Nephron progenitor cell (in vitro differentiated cells): Measurements from ENCODE around the gene ELP5.

Experiments
- DNase-seq: peaks from one replicate; pipeline ENCODE4 v3.0.0; 2021
- H3K27ac Mint-ChIP-seq: 2 replicates; pipeline ENCODE4 v1.8.0; 2021; ENCODE audit warnings: mild to moderate bottlenecking, moderate library complexity, mixed read lengths
- H3K27me3 Mint-ChIP-seq: 2 replicates; pipeline ENCODE4 v1.8.0; 2021; ENCODE audit warnings: mild to moderate bottlenecking, low read depth, mixed read lengths; ENCODE audit not compliant: poor library complexity
- H3K36me3 Mint-ChIP-seq: 2 replicates; pipeline ENCODE4 v1.8.0; 2021; ENCODE audit warnings: low read depth, mixed read lengths
- H3K4me1 Mint-ChIP-seq: 2 replicates; pipeline ENCODE4 v1.8.0; 2021; ENCODE audit warnings: mixed read lengths
- H3K4me3 Mint-ChIP-seq: 2 replicates; pipeline ENCODE4 v1.8.0; 2021; ENCODE audit warnings: mild to moderate bottlenecking, moderate library complexity, mixed read lengths
- H3K9me3 Mint-ChIP-seq: 2 replicates; pipeline ENCODE4 v1.8.0; 2021; ENCODE audit warnings: mild to moderate bottlenecking, moderate library complexity, mixed read lengths
- TF ChIP-seq, protein P1 (sequence below): fragments of 200-600 bp; sonication (generic); IDR thresholded peaks from 2 replicates; pipeline ENCODE4 v1.5.0; 2021; ENCODE audit warnings: antibody characterized with exemption

Gene ELP5

DNA sequence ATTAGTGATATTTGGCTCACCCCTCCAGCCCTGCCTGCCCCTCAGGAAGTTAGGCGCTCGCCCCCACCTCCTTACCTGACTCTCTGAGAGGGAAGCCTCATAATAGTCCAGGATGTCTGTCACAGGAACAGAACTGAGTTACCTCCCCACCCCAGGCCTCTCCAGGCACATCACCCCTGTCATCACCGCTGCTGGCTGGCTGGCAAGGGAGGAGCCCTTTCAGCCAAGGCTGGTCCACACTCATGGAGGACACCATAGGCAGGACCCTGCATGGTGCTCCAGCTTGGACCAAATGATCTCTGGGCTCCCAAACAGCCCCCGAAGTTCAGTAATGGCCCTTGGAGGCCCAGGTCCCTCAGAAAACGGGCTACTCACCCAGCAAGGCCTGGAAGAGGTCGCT, 33.8 kb upstream of the ELP5 start:
- Mint-ChIP-seq H3K4me1 (peaks cover 81% of the 10 kb centered on the region), H3K9me3 (no peaks in the 10 kb centered on the region), H3K27ac (peak overlapping the region; percentile 92), H3K4me3 (peak overlapping the region; percentile 95), H3K36me3 (peaks cover 6% of the 10 kb centered on the region), H3K27me3 (no peaks in the 10 kb centered on the region)
- DNase-seq, result no peak
- TF ChIP-seq, protein P1, sequence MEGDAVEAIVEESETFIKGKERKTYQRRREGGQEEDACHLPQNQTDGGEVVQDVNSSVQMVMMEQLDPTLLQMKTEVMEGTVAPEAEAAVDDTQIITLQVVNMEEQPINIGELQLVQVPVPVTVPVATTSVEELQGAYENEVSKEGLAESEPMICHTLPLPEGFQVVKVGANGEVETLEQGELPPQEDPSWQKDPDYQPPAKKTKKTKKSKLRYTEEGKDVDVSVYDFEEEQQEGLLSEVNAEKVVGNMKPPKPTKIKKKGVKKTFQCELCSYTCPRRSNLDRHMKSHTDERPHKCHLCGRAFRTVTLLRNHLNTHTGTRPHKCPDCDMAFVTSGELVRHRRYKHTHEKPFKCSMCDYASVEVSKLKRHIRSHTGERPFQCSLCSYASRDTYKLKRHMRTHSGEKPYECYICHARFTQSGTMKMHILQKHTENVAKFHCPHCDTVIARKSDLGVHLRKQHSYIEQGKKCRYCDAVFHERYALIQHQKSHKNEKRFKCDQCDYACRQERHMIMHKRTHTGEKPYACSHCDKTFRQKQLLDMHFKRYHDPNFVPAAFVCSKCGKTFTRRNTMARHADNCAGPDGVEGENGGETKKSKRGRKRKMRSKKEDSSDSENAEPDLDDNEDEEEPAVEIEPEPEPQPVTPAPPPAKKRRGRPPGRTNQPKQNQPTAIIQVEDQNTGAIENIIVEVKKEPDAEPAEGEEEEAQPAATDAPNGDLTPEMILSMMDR, result no peak

DNA sequence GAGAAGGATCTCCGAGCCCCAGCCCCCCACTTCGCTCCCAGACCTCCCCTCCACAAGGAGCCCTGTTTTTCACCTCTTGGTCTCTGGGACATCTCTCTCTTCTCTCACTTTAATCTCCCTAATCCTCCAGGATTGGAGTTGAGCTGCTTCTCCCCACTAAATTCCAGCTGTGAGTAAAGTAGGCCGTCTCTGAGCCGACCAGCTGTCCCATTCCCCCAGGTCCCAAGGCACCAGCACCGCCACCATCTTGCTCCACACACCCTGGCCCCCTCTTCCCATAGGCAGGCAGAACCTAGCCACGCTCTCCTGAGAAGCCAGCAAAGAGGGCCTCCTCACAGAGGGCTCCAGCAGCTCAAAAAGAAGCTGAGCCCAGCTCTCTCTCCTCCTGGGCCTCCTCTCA, 33.3 kb upstream of the ELP5 start:
- peaks cover 6% of the 10 kb centered on the region for H3K36me3 Mint-ChIP-seq
- H3K27me3 Mint-ChIP-seq, result no peaks in the 10 kb centered on the region
- H3K9me3 Mint-ChIP-seq, result no peaks in the 10 kb centered on the region
- DNase-seq, result no peak
- H3K4me3 Mint-ChIP-seq, result peak overlapping the region; percentile 95
- peak overlapping the region; percentile 99 for H3K27ac Mint-ChIP-seq
- TF ChIP-seq, protein P1, result no peak
- peaks cover 75% of the 10 kb centered on the region for H3K4me1 Mint-ChIP-seq

DNA sequence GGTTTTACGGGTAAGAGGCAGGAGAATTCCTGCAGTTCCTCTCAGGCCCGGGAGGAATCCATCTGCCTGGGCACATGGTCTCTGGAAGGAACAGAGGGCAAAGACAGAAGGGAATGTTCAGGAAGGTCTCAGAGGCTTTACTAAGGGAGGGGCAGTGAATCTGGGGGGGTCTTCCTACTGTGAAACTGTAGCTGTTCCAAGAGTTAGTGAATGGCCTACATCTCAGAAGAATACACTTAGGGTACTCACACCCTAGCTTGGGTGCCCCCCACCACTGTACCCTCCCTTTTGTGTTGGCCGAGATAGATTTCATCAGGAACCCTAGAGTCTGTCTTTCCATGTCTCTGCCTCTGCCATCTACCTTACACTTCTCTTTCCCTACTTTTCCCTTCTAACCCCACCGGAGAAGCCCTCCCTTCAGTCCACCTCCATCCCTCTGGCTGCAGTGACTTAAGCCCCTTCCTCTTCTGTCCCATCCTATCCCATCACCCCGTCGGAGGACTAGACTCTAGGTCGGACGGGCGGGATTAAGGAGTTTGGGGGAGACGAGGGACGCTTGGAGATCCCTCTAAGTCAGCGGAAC, 32.7 kb upstream of the ELP5 start:
- no peaks in the 10 kb centered on the region for H3K27me3 Mint-ChIP-seq

DNA sequence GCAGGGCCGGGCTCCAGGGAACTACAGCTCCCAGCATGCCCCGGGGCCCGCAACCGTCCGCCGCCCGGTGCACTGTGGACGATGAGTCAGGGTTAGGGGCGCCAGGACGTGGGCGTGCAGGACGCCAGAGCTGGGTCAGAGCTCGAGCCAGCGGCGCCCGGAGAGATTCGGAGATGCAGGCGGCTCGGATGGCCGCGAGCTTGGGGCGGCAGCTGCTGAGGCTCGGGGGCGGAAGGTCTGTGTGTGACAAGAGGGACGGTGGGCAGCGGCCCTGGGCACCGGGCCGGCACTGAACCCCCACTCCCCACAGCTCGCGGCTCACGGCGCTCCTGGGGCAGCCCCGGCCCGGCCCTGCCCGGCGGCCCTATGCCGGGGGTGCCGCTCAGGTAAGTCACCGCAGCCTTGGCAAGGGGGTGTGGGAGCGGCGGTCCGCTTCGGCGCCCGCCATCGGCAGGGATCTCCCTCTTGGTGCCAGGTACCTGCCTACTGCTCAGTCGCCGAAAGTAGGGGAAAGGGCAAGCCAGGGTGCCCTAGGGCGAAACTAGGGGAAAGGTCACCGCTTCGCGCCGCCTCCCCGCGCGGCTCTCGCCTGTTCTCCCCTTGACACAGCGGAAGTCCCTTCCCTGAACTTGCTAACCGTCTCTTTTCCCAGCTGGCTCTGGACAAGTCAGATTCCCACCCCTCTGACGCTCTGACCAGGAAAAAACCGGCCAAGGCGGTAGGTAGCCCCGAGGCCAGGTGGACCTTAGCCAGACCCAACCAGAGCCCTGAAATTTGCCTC, 32.0 kb upstream of the ELP5 start, which contains the start of the genes ACADVL and DLG4:
Gene ACADVL, plus strand, starts transcription at position 127 of the 781 bp plus-strand sequence. Its CDS starts 47 bp downstream, at position 174.
Gene DLG4, minus strand, starts transcription at position 25 of the 781 bp plus-strand sequence.
- TF ChIP-seq, protein P1, result no peak
- Mint-ChIP-seq H3K4me1 (peaks cover 66% of the 10 kb centered on the region), H3K36me3 (peaks cover 9% of the 10 kb centered on the region), H3K9me3 (no peaks in the 10 kb centered on the region), H3K27me3 (no peaks in the 10 kb centered on the region), H3K27ac (peak within 1 kb of the TSS; percentile 99), H3K4me3 (peak within 1 kb of the TSS; percentile 95)
- DNase-seq, result peak; percentile 81

More for the DNA sequence above, 32.7 kb upstream of the ELP5 start:
- DNase-seq, result no peak
- peak overlapping the region; percentile 99 for H3K27ac Mint-ChIP-seq
- peaks cover 9% of the 10 kb centered on the region for H3K36me3 Mint-ChIP-seq
- peaks cover 71% of the 10 kb centered on the region for H3K4me1 Mint-ChIP-seq
- H3K4me3 Mint-ChIP-seq, result peak overlapping the region; percentile 95
- no peaks in the 10 kb centered on the region for H3K9me3 Mint-ChIP-seq
- TF ChIP-seq, protein P1, result no peak

DNA sequence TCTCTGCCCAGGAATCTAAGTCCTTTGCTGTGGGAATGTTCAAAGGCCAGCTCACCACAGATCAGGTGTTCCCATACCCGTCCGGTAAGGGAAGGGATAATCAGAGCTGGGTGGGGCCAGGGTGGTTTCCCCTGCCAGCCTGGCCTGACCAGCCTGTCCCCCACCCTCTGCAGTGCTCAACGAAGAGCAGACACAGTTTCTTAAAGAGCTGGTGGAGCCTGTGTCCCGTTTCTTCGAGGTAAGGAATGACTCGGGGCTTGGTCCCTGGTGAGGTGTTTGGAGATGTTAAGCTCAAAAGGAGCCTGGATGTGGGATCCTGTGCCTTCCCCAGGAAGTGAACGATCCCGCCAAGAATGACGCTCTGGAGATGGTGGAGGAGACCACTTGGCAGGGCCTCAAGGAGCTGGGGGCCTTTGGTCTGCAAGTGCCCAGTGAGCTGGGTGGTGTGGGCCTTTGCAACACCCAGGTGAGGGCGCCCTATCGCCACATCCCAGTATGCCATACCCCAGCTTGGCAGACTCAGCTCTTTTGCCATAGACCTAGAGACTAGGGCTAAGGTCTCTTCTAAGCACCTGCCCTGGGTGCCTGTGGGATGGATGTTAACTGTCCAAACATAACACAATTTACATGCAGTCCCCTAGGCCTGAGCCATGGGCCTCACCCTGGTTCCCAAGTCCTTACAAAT, 31.3 kb upstream of the ELP5 start:
- TF ChIP-seq, protein P1, result peak; percentile 14
- Mint-ChIP-seq H3K4me3 (peak overlapping the region; percentile 95), H3K36me3 (peaks cover 9% of the 10 kb centered on the region), H3K4me1 (peaks cover 58% of the 10 kb centered on the region), H3K27ac (peak overlapping the region; percentile 98), H3K27me3 (no peaks in the 10 kb centered on the region), H3K9me3 (no peaks in the 10 kb centered on the region)
- no peak for DNase-seq
